ENCODE data around the gene FAM240B.

FAM240B gene

GRCh38 chr9:38724754-38725153 is 4.8 kb upstream of the FAM240B start:
- no peaks in the 10 kb centered on the region for H3K9me3 ChIP-seq (replicated peaks; ENCODE audit: insufficient read depth, low read length)
- H3F3A ChIP-seq (ENCODE audit: insufficient read depth, low read length) = no peaks in the 10 kb centered on the region
- no peak overlapping the region for H3K27ac ChIP-seq (ENCODE audit: low read length)
- no peak overlapping the region for H3K4me2 ChIP-seq (ENCODE audit: low read depth, low read length)
- H3K4me3 ChIP-seq (ENCODE audit: low read length) = no peak overlapping the region
- no peaks in the 10 kb centered on the region for H4K20me1 ChIP-seq (ENCODE audit: insufficient read depth, low read length)
- no peak overlapping the region for H3K9ac ChIP-seq (ENCODE audit: low read length)
- no peak overlapping the region for H2AFZ ChIP-seq (ENCODE audit: low read length)
- TF ChIP-seq EZH2phosphoT487 (IDR thresholded peaks at IDR 0.05; ENCODE audit: low read length) (no peak), CTCF (IDR thresholded peaks at IDR 0.05; ENCODE audit: low read length) (no peak), EZH2 (optimal IDR thresholded peaks at IDR 0.05; ENCODE audit: low read depth, low read length) (no peak)
- no peaks in the 10 kb centered on the region for H3K36me3 ChIP-seq (replicated peaks; ENCODE audit: insufficient read depth, low read length)
- H3K4me1 ChIP-seq (ENCODE audit: low read length) = no peaks in the 10 kb centered on the region
- no peaks in the 10 kb centered on the region for H3K27me3 ChIP-seq (replicated peaks; ENCODE audit: insufficient read depth, low read length)
- no peak for DNase-seq
- no peaks in the 10 kb centered on the region for H3K9me2 ChIP-seq (replicated peaks; ENCODE audit: insufficient read depth, low read length)
- no peaks in the 10 kb centered on the region for H3K79me2 ChIP-seq (ENCODE audit: low read length)

- H3K4me3 ChIP-seq (ENCODE audit: low read length) = no peak overlapping the region
- H3K9ac ChIP-seq (ENCODE audit: low read length) = no peak overlapping the region
- no peak for DNase-seq
- no peaks in the 10 kb centered on the region for H3F3A ChIP-seq (ENCODE audit: insufficient read depth, low read length)
- no peaks in the 10 kb centered on the region for H3K9me2 ChIP-seq (replicated peaks; ENCODE audit: insufficient read depth, low read length)
- no peak overlapping the region for H3K27ac ChIP-seq (ENCODE audit: low read length)
- H3K4me1 ChIP-seq (ENCODE audit: low read length) = no peaks in the 10 kb centered on the region
- TF ChIP-seq EZH2phosphoT487 (IDR thresholded peaks at IDR 0.05; ENCODE audit: low read length) = no peak
- TF ChIP-seq EZH2 (optimal IDR thresholded peaks at IDR 0.05; ENCODE audit: low read depth, low read length) = no peak
- no peak for TF ChIP-seq CTCF (IDR thresholded peaks at IDR 0.05; ENCODE audit: low read length)
- no peak overlapping the region for H2AFZ ChIP-seq (ENCODE audit: low read length)
- H3K4me2 ChIP-seq (ENCODE audit: low read depth, low read length) = no peak overlapping the region
- H3K27me3 ChIP-seq (replicated peaks; ENCODE audit: insufficient read depth, low read length) = no peaks in the 10 kb centered on the region
- H3K9me3 ChIP-seq (replicated peaks; ENCODE audit: insufficient read depth, low read length) = no peaks in the 10 kb centered on the region
- H3K36me3 ChIP-seq (replicated peaks; ENCODE audit: insufficient read depth, low read length) = no peaks in the 10 kb centered on the region
- H4K20me1 ChIP-seq (ENCODE audit: insufficient read depth, low read length) = no peaks in the 10 kb centered on the region
- H3K79me2 ChIP-seq (ENCODE audit: low read length) = no peaks in the 10 kb centered on the region
Observed at GRCh38 chr9:38718148-38718547, 1.8 kb downstream of the FAM240B start.

- Histone ChIP-seq H3F3A (ENCODE audit: insufficient read depth, low read length) (no peaks in the 10 kb centered on the region), H3K27me3 (replicated peaks; ENCODE audit: insufficient read depth, low read length) (no peaks in the 10 kb centered on the region), H3K4me1 (ENCODE audit: low read length) (no peaks in the 10 kb centered on the region), H3K27ac (ENCODE audit: low read length) (no peak overlapping the region), H4K20me1 (ENCODE audit: insufficient read depth, low read length) (no peaks in the 10 kb centered on the region), H3K9ac (ENCODE audit: low read length) (no peak overlapping the region), H3K79me2 (ENCODE audit: low read length) (no peaks in the 10 kb centered on the region), H3K9me2 (replicated peaks; ENCODE audit: insufficient read depth, low read length) (no peaks in the 10 kb centered on the region), H3K4me2 (ENCODE audit: low read depth, low read length) (no peak overlapping the region), H3K36me3 (replicated peaks; ENCODE audit: insufficient read depth, low read length) (no peaks in the 10 kb centered on the region), H2AFZ (ENCODE audit: low read length) (no peak overlapping the region), H3K4me3 (ENCODE audit: low read length) (no peak overlapping the region), H3K9me3 (replicated peaks; ENCODE audit: insufficient read depth, low read length) (no peaks in the 10 kb centered on the region)
- no peak for DNase-seq
- TF ChIP-seq EZH2 (optimal IDR thresholded peaks at IDR 0.05; ENCODE audit: low read depth, low read length) (no peak), CTCF (IDR thresholded peaks at IDR 0.05; ENCODE audit: low read length) (no peak), EZH2phosphoT487 (IDR thresholded peaks at IDR 0.05; ENCODE audit: low read length) (no peak)
Observed at GRCh38 chr9:38715684-38716083, 4.2 kb downstream of the FAM240B start.

All from MM.1S (cell line).